Stimulated activated CD8-positive, alpha-beta memory T cell treated with anti-CD3 and anti-CD28 coated beads, Interleukin-12 subunit alpha, Interleukin-12 subunit beta, amount 100 ng/mL, for 4 hours (primary cell): ENCODE data around the gene IFRD2.
"Not testable (repeated sequence)": the region's sequence is repeated elsewhere in the genome, so short reads cannot be mapped to it uniquely, and the experiment has no call there.

Experiments used
- DNase-seq: peaks from one replicate; pipeline ENCODE4 v3.0.0-alpha.2; 2020; ENCODE audit warnings: low read depth

Gene IFRD2

GRCh38 chr3:50268276-50268675, 24.0 kb downstream of the IFRD2 start:
- DNase-seq, result no peak

GRCh38 chr3:50267280-50267913, 24.8 kb downstream of the IFRD2 start:
- no peak for DNase-seq

GRCh38 chr3:50266836-50267235, 25.4 kb downstream of the IFRD2 start:
- no peak for DNase-seq

- DNase-seq, result no peak
These were observed 26.2 kb downstream of the IFRD2 start for GRCh38 chr3:50266017-50266416.

- no peak for DNase-seq
These were observed 26.7 kb downstream of the IFRD2 start for GRCh38 chr3:50265571-50265970.

- DNase-seq, result no peak
These were observed 27.2 kb downstream of the IFRD2 start for GRCh38 chr3:50264964-50265485.

- no peak for DNase-seq
These were observed 27.8 kb downstream of the IFRD2 start for GRCh38 chr3:50264383-50264963.

GRCh38 chr3:50263478-50264382, 28.5 kb downstream of the IFRD2 start:
- DNase-seq, result no peak

GRCh38 chr3:50262778-50263177, 29.5 kb downstream of the IFRD2 start:
- DNase-seq, result no peak

- not testable (repeated sequence) for DNase-seq
These were observed 30.0 kb downstream of the IFRD2 start for GRCh38 chr3:50262200-50262599.

GRCh38 chr3:50261505-50261904, 30.7 kb downstream of the IFRD2 start:
- DNase-seq, result no peak

GRCh38 chr3:50260942-50261441, 31.2 kb downstream of the IFRD2 start:
- DNase-seq, result no peak

- DNase-seq, result peak; percentile 71
These were observed 31.9 kb downstream of the IFRD2 start for GRCh38 chr3:50260027-50260941.

GRCh38 chr3:50259432-50260026, 32.7 kb downstream of the IFRD2 start:
- DNase-seq, result no peak

GRCh38 chr3:50258979-50259378, 33.2 kb downstream of the IFRD2 start:
- DNase-seq, result no peak

- no peak for DNase-seq
These were observed 34.1 kb downstream of the IFRD2 start for GRCh38 chr3:50258029-50258680.

GRCh38 chr3:50256978-50257890, 35.0 kb downstream of the IFRD2 start:
- no peak for DNase-seq

GRCh38 chr3:50255251-50255615, 37.0 kb downstream of the IFRD2 start:
- no peak for DNase-seq

- DNase-seq, result no peak
These were observed 37.5 kb downstream of the IFRD2 start for GRCh38 chr3:50254577-50255250.
